HG03045 (cell line): Measurements from ENCODE around the gene WDR70.
"Not testable (repeated sequence)": the region's sequence is repeated elsewhere in the genome, so short reads cannot be mapped to it uniquely, and the experiment has no call there.

Experiments used
- ATAC-seq: cut with Tn5 transposase; IDR thresholded peaks from one replicate; pipeline ENCODE4 v1.9.1; 2021; ENCODE audit warnings: mild to moderate bottlenecking, moderate library complexity; ENCODE audit not compliant: unreplicated experiment

Gene WDR70

GRCh38 chr5:37379100-37379628 is at the start of gene WDR70:
TSS of gene WDR70 (plus strand) at chr5:37379318. CDS start at chr5:37379368, 50 bp downstream.
- ATAC-seq: peak; percentile 99

- ATAC-seq: not testable (repeated sequence)
These were observed 44.4 kb upstream of the WDR70 start for GRCh38 chr5:37334754-37335153.

- not testable (repeated sequence) for ATAC-seq
These were observed 36.4 kb upstream of the WDR70 start for GRCh38 chr5:37342741-37343140.

GRCh38 chr5:37355161-37355560 is 24.0 kb upstream of the WDR70 start:
- no peak for ATAC-seq

- ATAC-seq: no peak
These were observed 8.6 kb upstream of the WDR70 start for GRCh38 chr5:37370550-37370863.

GRCh38 chr5:37370864-37371726 is 8.0 kb upstream of the WDR70 start, which contains the start of gene NUP155:
TSS of gene NUP155 (minus strand) at chr5:37371106. CDS start at chr5:37370977, 129 bp downstream.
- peak; percentile 93 for ATAC-seq

- no peak for ATAC-seq
These were observed 4.0 kb upstream of the WDR70 start for GRCh38 chr5:37375091-37375490.

- ATAC-seq: not testable (repeated sequence)
These were observed 1.1 kb upstream of the WDR70 start for GRCh38 chr5:37378066-37378465.

- ATAC-seq: no peak
These were observed 12.5 kb downstream of the WDR70 start for GRCh38 chr5:37391591-37391990.

GRCh38 chr5:37396352-37396751 is 17.2 kb downstream of the WDR70 start:
- ATAC-seq: no peak

GRCh38 chr5:37400501-37400900 is 21.4 kb downstream of the WDR70 start:
- no peak for ATAC-seq

- no peak for ATAC-seq
These were observed 33.4 kb downstream of the WDR70 start for GRCh38 chr5:37412515-37412914.

GRCh38 chr5:37415456-37415855 is 36.3 kb downstream of the WDR70 start:
- not testable (repeated sequence) for ATAC-seq

GRCh38 chr5:37417347-37417746 is 38.2 kb downstream of the WDR70 start:
- no peak for ATAC-seq

GRCh38 chr5:37424441-37424840 is 45.3 kb downstream of the WDR70 start:
- no peak for ATAC-seq

GRCh38 chr5:37428044-37428443 is 48.9 kb downstream of the WDR70 start:
- ATAC-seq: no peak

- no peak for ATAC-seq
These were observed 56.1 kb downstream of the WDR70 start for GRCh38 chr5:37435261-37435660.

GRCh38 chr5:37436146-37436934 is 57.2 kb downstream of the WDR70 start:
- peak; percentile 52 for ATAC-seq

- no peak for ATAC-seq
These were observed 58.6 kb downstream of the WDR70 start for GRCh38 chr5:37437711-37438110.

- not testable (repeated sequence) for ATAC-seq
These were observed 66.7 kb downstream of the WDR70 start for GRCh38 chr5:37445783-37446182.

GRCh38 chr5:37448941-37449340 is 69.8 kb downstream of the WDR70 start:
- no peak for ATAC-seq

GRCh38 chr5:37451991-37452390 is 72.9 kb downstream of the WDR70 start:
- not testable (repeated sequence) for ATAC-seq
